ENCODE results near the gene IGDCC3. TPM values are rescaled to one million over a fixed set of nuclear protein-coding genes. Genes with fewer than 3 reads are reported as not detected.

The IGDCC3 gene
- total RNA-seq, 1 experiment from 2014 or later, result 53.5 TPM

GRCh38 chr15:65304381-65305149, 73.2 kb downstream of the IGDCC3 start, which contains the start of gene RNU5B-1 (continued):
- TF ChIP-seq TCF7 (CRISPR knock-in tag; IDR thresholded peaks at IDR 0.05; ENCODE audit: low read depth) (no peak), MAX (CRISPR knock-in tag; IDR thresholded peaks at IDR 0.05) (no peak), CBFB (CRISPR knock-in tag; IDR thresholded peaks at IDR 0.05; ENCODE audit: low read depth) (0 out of 2 replicates have a peak, but pooled peaks have one; percentile 75), GABPB1 (CRISPR knock-in tag; IDR thresholded peaks at IDR 0.05) (no peak), GRHL2 (CRISPR knock-in tag; IDR thresholded peaks at IDR 0.05; ENCODE audit: insufficient replicate concordance, severe bottlenecking) (no peak), MYBL2 (CRISPR knock-in tag; IDR thresholded peaks at IDR 0.05) (peak; percentile 50), NFE2L1 (CRISPR knock-in tag; IDR thresholded peaks at IDR 0.05) (peak; percentile 62; the same call in 1 of the 2 replicates), SMAD4 (CRISPR knock-in tag; IDR thresholded peaks at IDR 0.05) (peak; percentile 69; the same call in 1 of the 2 replicates), CDX4 (CRISPR knock-in tag; IDR thresholded peaks at IDR 0.05; ENCODE audit: borderline replicate concordance) (peak; percentile 98), FOXK1 (CRISPR knock-in tag; IDR thresholded peaks at IDR 0.05) (no peak; the same call in 1 of the 2 replicates), TEAD4 (CRISPR knock-in tag; IDR thresholded peaks at IDR 0.05) (peak; percentile 67; the same call in 1 of the 2 replicates), ZNF423 (CRISPR knock-in tag; IDR thresholded peaks at IDR 0.05) (peak; percentile 45; the same call in 1 of the 2 replicates), ZNF532 (CRISPR knock-in tag; IDR thresholded peaks at IDR 0.05; ENCODE audit: borderline replicate concordance) (peak; percentile 97), NFATC4 (CRISPR knock-in tag; IDR thresholded peaks at IDR 0.05) (peak; percentile 96), ELF4 (CRISPR knock-in tag; IDR thresholded peaks at IDR 0.05; ENCODE audit: low read depth) (peak; percentile 89; the same call in 1 of the 2 replicates), ETV6 (CRISPR knock-in tag; IDR thresholded peaks at IDR 0.05) (peak; percentile 58; the same call in 1 of the 2 replicates), HMGXB4 (CRISPR knock-in tag; IDR thresholded peaks at IDR 0.05) (peak; percentile 47; the same call in 1 of the 2 replicates), ZNF317 (CRISPR knock-in tag; IDR thresholded peaks at IDR 0.05; ENCODE audit: borderline replicate concordance, low read depth) (0 out of 2 replicates have a peak, but pooled peaks have one; percentile 25), TEAD1 (CRISPR knock-in tag; IDR thresholded peaks at IDR 0.05) (peak; percentile 85; the same call in 1 of the 2 replicates), CTCF (IDR thresholded peaks at IDR 0.05) (no peak; the same call in 1 of the 2 replicates), ZNF263 (CRISPR knock-in tag; IDR thresholded peaks at IDR 0.05; ENCODE audit: low read depth) (no peak), E2F4 (CRISPR knock-in tag; IDR thresholded peaks at IDR 0.05; ENCODE audit: borderline replicate concordance, low read depth) (peak; percentile 75; the same call in 1 of the 2 replicates), CREB1 (CRISPR knock-in tag; IDR thresholded peaks at IDR 0.05) (peak; percentile 56; the same call in 1 of the 2 replicates), SOX15 (CRISPR knock-in tag; IDR thresholded peaks at IDR 0.05) (peak; percentile 96), ZMAT4 (CRISPR knock-in tag; IDR thresholded peaks at IDR 0.05) (peak; percentile 96), NR1H2 (CRISPR knock-in tag; IDR thresholded peaks at IDR 0.05) (no peak)
